ENCODE data around the gene SLC25A53.
"Not testable (repeated sequence)": the region's sequence is repeated elsewhere in the genome, so short reads cannot be mapped to it uniquely, and the experiment has no call there.

The SLC25A53 gene

DNA sequence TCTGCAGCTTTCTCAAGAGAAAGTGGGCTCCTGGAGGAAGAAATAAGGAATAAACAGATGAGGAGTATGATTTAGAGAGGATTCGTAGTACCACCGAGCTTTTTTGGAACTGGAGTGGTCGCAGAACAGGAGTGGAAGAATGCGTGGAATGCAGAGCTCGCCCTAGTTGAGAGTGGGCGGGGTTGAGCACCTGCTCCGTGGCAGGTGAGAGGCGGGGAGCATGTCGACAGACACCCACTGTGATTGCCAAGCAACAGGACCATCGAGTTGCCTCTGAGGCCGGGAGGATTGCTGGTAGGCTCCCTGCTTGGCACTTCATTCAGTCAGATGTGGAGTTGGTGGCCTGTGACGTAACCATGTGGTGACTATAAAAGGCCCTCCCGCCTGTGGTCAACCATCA is 101.9 kb downstream of the SLC25A53 start:
- DNase-seq: not testable (repeated sequence)
